SU-DHL-6 (cell line): ENCODE measurements around the gene BIRC7.

ENCODE experiments used
- H2AFZ ChIP-seq: fragments of 200-600 bp; sonication (generic); 2 replicates; pipeline ENCODE4 v1.6.1; 2014; ENCODE audit warnings: low read depth, mild to moderate bottlenecking, moderate library complexity, mixed read lengths, antibody characterized with exemption, low read length; ENCODE audit not compliant: severe bottlenecking
- H3F3A ChIP-seq: fragments of 200-600 bp; shearing (Covaris generic); 2 replicates; pipeline ENCODE4 v1.6.0; 2016; ENCODE audit warnings: antibody characterized with exemption, mild to moderate bottlenecking; ENCODE audit not compliant: insufficient read depth
- H3K27ac ChIP-seq: fragments of 200-600 bp; sonication (generic); 2 replicates; pipeline ENCODE4 v1.5.1; 2016; ENCODE audit warnings: low read depth, mild to moderate bottlenecking, low read length, moderate library complexity, mixed read lengths
- H3K27me3 ChIP-seq: fragments of 200-600 bp; sonication (generic), shearing (Covaris generic); 2 replicates; pipeline ENCODE4 v1.6.0; 2014; ENCODE audit warnings: mild to moderate bottlenecking, low read length
- H3K36me3 ChIP-seq: fragments of 200-600 bp; sonication (generic); 2 replicates; pipeline ENCODE4 v1.6.1; 2014; ENCODE audit warnings: mild to moderate bottlenecking, low read length, mixed read lengths
- H3K4me2 ChIP-seq: fragments of 300-600, 200-600 bp; shearing (Covaris generic), sonication (generic); 2 replicates; pipeline ENCODE4 v1.6.0; 2014; ENCODE audit warnings: low read length, low read depth, mild to moderate bottlenecking; ENCODE audit not compliant: poor library complexity, severe bottlenecking
- H3K4me3 ChIP-seq: fragments of 200-600 bp; sonication (generic); 2 replicates; pipeline ENCODE4 v1.5.1; 2014; ENCODE audit warnings: antibody characterized with exemption, low read length, mild to moderate bottlenecking, mixed read lengths; ENCODE audit not compliant: insufficient read depth, poor library complexity, severe bottlenecking
- H3K79me2 ChIP-seq: fragments of 200-600 bp; sonication (generic); 2 replicates; pipeline ENCODE4 v1.6.1; 2014; ENCODE audit warnings: mild to moderate bottlenecking, low read length, moderate library complexity; ENCODE audit not compliant: insufficient read depth
- H3K9ac ChIP-seq: fragments of 200-600 bp; sonication (generic); 2 replicates; pipeline ENCODE4 v1.7.0; 2014; ENCODE audit warnings: mild to moderate bottlenecking, low read length
- H3K9me2 ChIP-seq: fragments of 200-600 bp; sonication (generic); replicated peaks from 2 replicates; pipeline ENCODE4 v1.6.1; 2014; ENCODE audit warnings: low read length; ENCODE audit not compliant: insufficient read depth
- H3K9me3 ChIP-seq: fragments of 200-600 bp; sonication (generic); 2 replicates; pipeline ENCODE4 v1.6.1; 2014; ENCODE audit warnings: low read length, mixed read lengths; ENCODE audit not compliant: insufficient read depth
- H4K20me1 ChIP-seq: fragments of 200-600 bp; sonication (generic); 2 replicates; pipeline ENCODE4 v1.6.1; 2014; ENCODE audit warnings: low read depth, mild to moderate bottlenecking, antibody characterized with exemption, low read length, moderate library complexity, mixed read lengths
- CTCF ChIP-seq: fragments of 200-600 bp; sonication (generic); IDR thresholded peaks from one replicate; pipeline ENCODE4 v1.5.1; 2017; ENCODE audit warnings: antibody characterized with exemption, mild to moderate bottlenecking, low read length, moderate library complexity; ENCODE audit not compliant: insufficient read depth, poor library complexity, severe bottlenecking
- EZH2phosphoT487 ChIP-seq: fragments of 200-600 bp; sonication (generic), shearing (Covaris generic); conservative IDR thresholded peaks from 2 replicates; pipeline ENCODE4 v1.6.1; 2018; ENCODE audit warnings: mild to moderate bottlenecking, antibody characterized with exemption, low read length, moderate library complexity, mixed read lengths

The BIRC7 gene

GRCh38 chr20:63274381-63275228 lies 38.9 kb downstream of the BIRC7 start:
- Histone ChIP-seq H4K20me1 (no peaks in the 10 kb centered on the region), H3K36me3 (no peaks in the 10 kb centered on the region), H3K9me3 (no peaks in the 10 kb centered on the region), H3K79me2 (peaks cover 30% of the 10 kb centered on the region), H3K9me2 (no peaks in the 10 kb centered on the region), H3K27me3 (no peaks in the 10 kb centered on the region), H3K27ac (no peak overlapping the region), H3F3A (no peaks in the 10 kb centered on the region), H3K4me3 (no peak overlapping the region), H3K9ac (no peak overlapping the region), H2AFZ (no peak overlapping the region), H3K4me2 (no peak overlapping the region)
- no peak for TF ChIP-seq EZH2phosphoT487
- no peak for TF ChIP-seq CTCF

- Histone ChIP-seq H3K36me3 (no peaks in the 10 kb centered on the region), H3K9me3 (no peaks in the 10 kb centered on the region), H4K20me1 (no peaks in the 10 kb centered on the region), H3F3A (no peaks in the 10 kb centered on the region), H3K79me2 (peaks cover 30% of the 10 kb centered on the region), H3K27ac (no peak overlapping the region), H3K9me2 (no peaks in the 10 kb centered on the region), H3K4me3 (no peak overlapping the region), H2AFZ (no peak overlapping the region), H3K9ac (no peak overlapping the region), H3K27me3 (no peaks in the 10 kb centered on the region), H3K4me2 (no peak overlapping the region)
- TF ChIP-seq CTCF = no peak
Observed at GRCh38 chr20:63275825-63276224, 40.1 kb downstream of the BIRC7 start.

GRCh38 chr20:63276956-63277355 lies 41.3 kb downstream of the BIRC7 start:
- no peak overlapping the region for H3K4me2 ChIP-seq
- no peaks in the 10 kb centered on the region for H3K36me3 ChIP-seq
- H2AFZ ChIP-seq = no peak overlapping the region
- H3K4me3 ChIP-seq = no peak overlapping the region
- H3K9ac ChIP-seq = no peak overlapping the region
- no peak overlapping the region for H3K27ac ChIP-seq
- no peaks in the 10 kb centered on the region for H3K9me2 ChIP-seq
- H4K20me1 ChIP-seq = no peaks in the 10 kb centered on the region
- H3F3A ChIP-seq = no peaks in the 10 kb centered on the region
- no peak for TF ChIP-seq EZH2phosphoT487
- TF ChIP-seq CTCF = no peak
- H3K27me3 ChIP-seq = no peaks in the 10 kb centered on the region
- H3K9me3 ChIP-seq = no peaks in the 10 kb centered on the region
- peaks cover 30% of the 10 kb centered on the region for H3K79me2 ChIP-seq
